Type B pancreatic cell (in vitro differentiated cells): ENCODE results near the gene SPOCK1. TPM values are rescaled to one million over a fixed set of nuclear protein-coding genes. Genes with fewer than 3 reads are reported as not detected.

Experiments used
- DNase-seq: peaks from one replicate; pipeline ENCODE4 v3.0.0; 2021; ENCODE audit warnings: mixed read lengths; ENCODE audit not compliant: unreplicated experiment; ENCODE audit errors: extremely low spot score
- H3K27ac Mint-ChIP-seq: 2 replicates; pipeline ENCODE4 v1.8.0; 2021; ENCODE audit warnings: mild to moderate bottlenecking, mixed read lengths
- H3K27me3 Mint-ChIP-seq: 2 replicates; pipeline ENCODE4 v1.8.0; 2021; ENCODE audit warnings: mixed read lengths
- H3K36me3 Mint-ChIP-seq: 2 replicates; pipeline ENCODE4 v1.8.0; 2021; ENCODE audit warnings: mixed read lengths
- H3K4me1 Mint-ChIP-seq: one replicate; pipeline ENCODE4 v1.8.0; 2021; ENCODE audit warnings: mixed read lengths; ENCODE audit not compliant: unreplicated experiment
- H3K4me3 Mint-ChIP-seq: 2 replicates; pipeline ENCODE4 v1.8.0; 2021; ENCODE audit warnings: mild to moderate bottlenecking, mixed read lengths
- H3K9me3 Mint-ChIP-seq: 2 replicates; pipeline ENCODE4 v1.8.0; 2021; ENCODE audit warnings: mixed read lengths
- total RNA-seq: library from RNA; stranded (reverse); gene quantifications from 2 replicates; pipeline ENCODE4 v1.2.1, GENCODE V29; 2021; ENCODE audit warnings: low replicate concordance
- TF ChIP-seq, protein P1 (sequence below): fragments of 200-600 bp; sonication (generic); conservative IDR thresholded peaks from 2 replicates; pipeline ENCODE4 v1.5.0; 2021; ENCODE audit warnings: antibody characterized with exemption, mild to moderate bottlenecking

The SPOCK1 gene
- total RNA-seq, 1 donor from 2014 or later, result 45.1 TPM

GRCh38 chr5:137409736-137410135 is 89.4 kb downstream of the SPOCK1 start:
- Mint-ChIP-seq H3K9me3 (no peaks in the 10 kb centered on the region), H3K4me3 (no peak overlapping the region), H3K27me3 (peaks cover 21% of the 10 kb centered on the region)

DNA sequence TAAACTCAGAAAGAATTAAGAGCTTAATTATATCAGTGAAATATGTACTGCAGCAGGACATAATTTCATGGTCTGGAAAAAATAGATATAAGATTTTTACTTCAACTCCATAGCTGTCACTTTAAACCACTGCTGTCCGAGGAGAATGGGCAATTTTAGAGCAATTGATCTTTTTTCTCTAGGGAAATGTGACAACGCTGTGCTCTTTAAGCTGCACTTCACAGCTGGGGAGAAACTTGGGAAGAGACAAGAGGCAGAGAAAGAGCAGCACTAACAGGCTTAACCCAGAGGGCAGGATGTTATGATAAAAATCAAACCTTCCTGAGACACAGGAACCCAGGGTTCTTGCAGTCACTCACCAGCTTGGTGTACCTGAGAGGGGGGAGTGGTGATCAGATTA is 92.0 kb downstream of the SPOCK1 start:
- TF ChIP-seq, protein P1, sequence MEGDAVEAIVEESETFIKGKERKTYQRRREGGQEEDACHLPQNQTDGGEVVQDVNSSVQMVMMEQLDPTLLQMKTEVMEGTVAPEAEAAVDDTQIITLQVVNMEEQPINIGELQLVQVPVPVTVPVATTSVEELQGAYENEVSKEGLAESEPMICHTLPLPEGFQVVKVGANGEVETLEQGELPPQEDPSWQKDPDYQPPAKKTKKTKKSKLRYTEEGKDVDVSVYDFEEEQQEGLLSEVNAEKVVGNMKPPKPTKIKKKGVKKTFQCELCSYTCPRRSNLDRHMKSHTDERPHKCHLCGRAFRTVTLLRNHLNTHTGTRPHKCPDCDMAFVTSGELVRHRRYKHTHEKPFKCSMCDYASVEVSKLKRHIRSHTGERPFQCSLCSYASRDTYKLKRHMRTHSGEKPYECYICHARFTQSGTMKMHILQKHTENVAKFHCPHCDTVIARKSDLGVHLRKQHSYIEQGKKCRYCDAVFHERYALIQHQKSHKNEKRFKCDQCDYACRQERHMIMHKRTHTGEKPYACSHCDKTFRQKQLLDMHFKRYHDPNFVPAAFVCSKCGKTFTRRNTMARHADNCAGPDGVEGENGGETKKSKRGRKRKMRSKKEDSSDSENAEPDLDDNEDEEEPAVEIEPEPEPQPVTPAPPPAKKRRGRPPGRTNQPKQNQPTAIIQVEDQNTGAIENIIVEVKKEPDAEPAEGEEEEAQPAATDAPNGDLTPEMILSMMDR, result no peak
- Mint-ChIP-seq H3K9me3 (no peaks in the 10 kb centered on the region), H3K36me3 (no peaks in the 10 kb centered on the region), H3K4me1 (peaks cover 20% of the 10 kb centered on the region), H3K27me3 (peaks cover 20% of the 10 kb centered on the region), H3K27ac (no peak overlapping the region), H3K4me3 (no peak overlapping the region)
- no peak for DNase-seq

More at GRCh38 chr5:137409736-137410135, 89.4 kb downstream of the SPOCK1 start:
- TF ChIP-seq, protein P1, result no peak
- no peaks in the 10 kb centered on the region for H3K36me3 Mint-ChIP-seq
- DNase-seq, result no peak
- H3K27ac Mint-ChIP-seq, result no peak overlapping the region
- H3K4me1 Mint-ChIP-seq, result peaks cover 11% of the 10 kb centered on the region

DNA sequence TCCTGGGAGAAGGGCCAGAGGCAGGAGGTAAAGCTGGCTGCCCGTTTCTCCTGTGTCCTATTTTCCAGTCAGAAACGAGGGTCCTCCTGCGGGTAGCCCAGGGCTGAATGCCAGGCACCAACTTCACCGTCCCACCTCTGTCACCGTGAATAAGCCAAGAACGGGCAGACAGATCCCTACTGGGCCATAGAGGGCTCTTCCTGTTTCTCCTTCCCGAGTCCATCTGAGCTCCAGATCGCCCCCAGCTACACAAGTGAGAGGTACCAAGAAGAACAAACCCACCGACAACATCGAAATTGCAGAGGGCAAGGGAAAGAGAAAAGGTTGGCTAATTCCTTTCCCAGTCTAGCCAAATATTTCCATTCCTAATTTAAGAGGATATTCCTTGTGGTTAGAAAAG is 93.7 kb downstream of the SPOCK1 start:
- H3K27ac Mint-ChIP-seq, result no peak overlapping the region
- no peak for DNase-seq

GRCh38 chr5:137403869-137404268 is 95.3 kb downstream of the SPOCK1 start:
- TF ChIP-seq, protein P1, result no peak
- no peaks in the 10 kb centered on the region for H3K36me3 Mint-ChIP-seq
- peaks cover 20% of the 10 kb centered on the region for H3K4me1 Mint-ChIP-seq
- H3K9me3 Mint-ChIP-seq, result no peaks in the 10 kb centered on the region
- peaks cover 13% of the 10 kb centered on the region for H3K27me3 Mint-ChIP-seq
- H3K4me3 Mint-ChIP-seq, result no peak overlapping the region
- H3K27ac Mint-ChIP-seq, result no peak overlapping the region
- DNase-seq, result no peak

More for the DNA sequence above, 93.7 kb downstream of the SPOCK1 start:
- Mint-ChIP-seq H3K27me3 (peaks cover 23% of the 10 kb centered on the region), H3K4me1 (peaks cover 20% of the 10 kb centered on the region), H3K36me3 (no peaks in the 10 kb centered on the region), H3K4me3 (no peak overlapping the region), H3K9me3 (no peaks in the 10 kb centered on the region)
- TF ChIP-seq, protein P1, result no peak

GRCh38 chr5:137402436-137403187 is 96.5 kb downstream of the SPOCK1 start:
- H3K4me3 Mint-ChIP-seq, result no peak overlapping the region
- no peak overlapping the region for H3K27ac Mint-ChIP-seq
- no peaks in the 10 kb centered on the region for H3K36me3 Mint-ChIP-seq
- H3K27me3 Mint-ChIP-seq, result peaks cover 17% of the 10 kb centered on the region
- no peaks in the 10 kb centered on the region for H3K9me3 Mint-ChIP-seq
- H3K4me1 Mint-ChIP-seq, result peaks cover 17% of the 10 kb centered on the region
- DNase-seq, result no peak
- TF ChIP-seq, protein P1, result no peak
